Right lobe of liver (tissue), 4 donors: ENCODE data around the gene MX1.

Source experiments
- POLR2A ChIP-seq: fragments of 450-650 bp; IDR thresholded peaks from one replicate; pipeline ENCODE4 v1.6.1; 2017; ENCODE audit warnings: antibody characterized with exemption, mild to moderate bottlenecking
- TF ChIP-seq, protein P1 (sequence below), 4 donors: fragments of 200-600 bp in 3 of 4; fragments of 450-650 bp in 1 of 4; IDR thresholded peaks; one replicate each; pipeline versions ENCODE4 v1.5.1 to v1.8.0; 2016 to 2022; ENCODE audit warnings: antibody characterized with exemption in 4 of 4, mild to moderate bottlenecking in 2 of 4
- donor health status: DM: no; HTN: no; CAD: no.
- donor health status: DM: no; HTN: no; CAD: no.
- donor health status: DM: no; HTN: yes; CAD: no.

DNA sequence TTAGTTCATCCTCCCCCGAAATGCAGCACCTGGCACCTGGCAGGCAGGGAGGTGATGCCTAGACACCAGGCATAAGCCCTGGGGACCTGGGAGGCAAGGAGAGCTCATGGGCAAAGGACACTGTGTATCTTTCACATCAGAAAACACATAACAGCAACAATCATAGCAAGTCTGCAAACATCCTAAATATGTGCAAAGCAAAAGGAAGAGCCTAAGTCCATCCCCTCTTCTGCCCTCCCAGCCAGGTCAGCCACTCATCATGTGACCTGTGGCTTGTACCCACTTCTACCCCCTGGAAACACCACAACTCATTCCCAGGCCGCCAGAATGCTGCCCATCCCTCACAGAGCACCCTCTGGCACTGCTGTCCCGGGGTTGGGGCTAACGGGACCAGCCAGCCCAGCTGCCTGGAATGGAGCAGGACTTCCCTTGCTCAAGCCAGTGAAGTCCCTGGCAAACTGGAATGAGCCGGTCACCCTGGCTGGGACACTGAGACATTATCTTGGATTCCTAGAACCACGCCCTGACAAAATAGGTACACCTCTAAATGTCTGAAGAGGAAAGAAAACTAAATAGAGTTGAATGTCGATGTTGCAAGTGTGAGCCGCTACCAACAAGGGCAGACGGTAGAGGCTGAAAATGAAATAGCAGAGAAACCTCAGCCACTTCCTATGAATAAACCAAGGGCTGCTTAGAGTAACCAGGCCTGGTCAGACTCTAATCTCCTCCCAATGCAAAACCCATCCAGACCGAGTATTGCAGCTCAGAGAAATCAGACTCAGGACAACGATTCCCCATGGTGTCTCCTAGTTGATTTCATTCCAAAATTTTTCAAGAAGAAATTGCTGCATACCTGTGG lies 52.5 kb downstream of the MX1 start:
- TF ChIP-seq, protein P1, sequence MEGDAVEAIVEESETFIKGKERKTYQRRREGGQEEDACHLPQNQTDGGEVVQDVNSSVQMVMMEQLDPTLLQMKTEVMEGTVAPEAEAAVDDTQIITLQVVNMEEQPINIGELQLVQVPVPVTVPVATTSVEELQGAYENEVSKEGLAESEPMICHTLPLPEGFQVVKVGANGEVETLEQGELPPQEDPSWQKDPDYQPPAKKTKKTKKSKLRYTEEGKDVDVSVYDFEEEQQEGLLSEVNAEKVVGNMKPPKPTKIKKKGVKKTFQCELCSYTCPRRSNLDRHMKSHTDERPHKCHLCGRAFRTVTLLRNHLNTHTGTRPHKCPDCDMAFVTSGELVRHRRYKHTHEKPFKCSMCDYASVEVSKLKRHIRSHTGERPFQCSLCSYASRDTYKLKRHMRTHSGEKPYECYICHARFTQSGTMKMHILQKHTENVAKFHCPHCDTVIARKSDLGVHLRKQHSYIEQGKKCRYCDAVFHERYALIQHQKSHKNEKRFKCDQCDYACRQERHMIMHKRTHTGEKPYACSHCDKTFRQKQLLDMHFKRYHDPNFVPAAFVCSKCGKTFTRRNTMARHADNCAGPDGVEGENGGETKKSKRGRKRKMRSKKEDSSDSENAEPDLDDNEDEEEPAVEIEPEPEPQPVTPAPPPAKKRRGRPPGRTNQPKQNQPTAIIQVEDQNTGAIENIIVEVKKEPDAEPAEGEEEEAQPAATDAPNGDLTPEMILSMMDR (IDR thresholded peaks at IDR 0.05): no peak
- TF ChIP-seq POLR2A: no peak
